HEK293 (cell line): ENCODE data around the gene MYRIP.

ENCODE experiments used
- CTCF ChIA-PET: fragments of 350-600 bp; formaldehyde crosslinking; extraction: SDS; loops from one replicate; lab custom pipeline; 2021; ENCODE audit warnings: antibody characterized with exemption; lab: Yijun Ruan, JAX
- POLR2A ChIA-PET: fragments of 300-600 bp; formaldehyde crosslinking; extraction: SDS; loops from one replicate; lab custom pipeline; 2020; ENCODE audit warnings: antibody characterized with exemption, inconsistent platforms; lab: Yijun Ruan, JAX
- H3K27ac ChIP-seq: fragments of 200-500 bp; sonication (Bioruptor generic); 2 replicates; pipeline ENCODE4 v1.5.1; 2014; ENCODE audit warnings: low read depth, low read length, control low read depth, inconsistent platforms; ENCODE audit errors: extremely low read depth
- H3K36me3 ChIP-seq, 2 experiments: fragments of 200-500 bp in 1 of 2; sonication (Bioruptor generic) in 1 of 2; 1 replicate in 1 of 2; 2 replicates in 1 of 2; pipeline ENCODE4 v1.5.1; 2014 to 2017; ENCODE audit warnings: inconsistent platforms in 2 of 2, low read length in 2 of 2; ENCODE audit not compliant: control insufficient read depth in 2 of 2, insufficient read depth in 1 of 2
- H3K4me1 ChIP-seq: fragments of 200-500 bp; sonication (Bioruptor generic); 2 replicates; pipeline ENCODE4 v1.5.1; 2014; ENCODE audit warnings: mild to moderate bottlenecking, low read length, inconsistent platforms; ENCODE audit not compliant: control insufficient read depth, insufficient read depth
- H3K4me3 ChIP-seq: 2 replicates; pipeline ENCODE4 v1.5.1; 2011; ENCODE audit warnings: low read depth, mild to moderate bottlenecking, control low read depth, low read length, moderate library complexity
- H3K9me3 ChIP-seq: fragments of 200-500 bp; sonication (Bioruptor generic); 2 replicates; pipeline ENCODE4 v1.5.1; 2014; ENCODE audit warnings: low read depth, low read length, inconsistent platforms; ENCODE audit not compliant: control insufficient read depth, insufficient read depth
- EGR2 ChIP-seq: fragments of 450-650 bp; formaldehyde crosslinking; IDR thresholded peaks from 2 replicates; pipeline ENCODE4 v1.5.1; 2016; ENCODE audit warnings: low read depth, missing biosample characterization, missing genetic modification characterization
- KLF8 ChIP-seq: fragments of 450-650 bp; formaldehyde crosslinking; IDR thresholded peaks from 2 replicates; pipeline ENCODE4 v1.5.1; 2016; ENCODE audit warnings: missing biosample characterization, missing genetic modification characterization
- KLF9 ChIP-seq: fragments of 450-650 bp; formaldehyde crosslinking; IDR thresholded peaks from 2 replicates; pipeline ENCODE4 v1.5.1; 2016; ENCODE audit warnings: missing biosample characterization, missing genetic modification characterization, low read depth
- TRIM28 ChIP-seq: IDR thresholded peaks from 2 replicates; pipeline ENCODE4 v1.6.1; 2011; ENCODE audit warnings: low read length, control low read depth, borderline replicate concordance
- ZBTB20 ChIP-seq: fragments of 450-650 bp; formaldehyde crosslinking; IDR thresholded peaks from 2 replicates; pipeline ENCODE4 v1.5.1; 2016; ENCODE audit warnings: missing biosample characterization, missing genetic modification characterization
- ZNF132 ChIP-seq: fragments of 450-650 bp; formaldehyde crosslinking; IDR thresholded peaks from 2 replicates; pipeline ENCODE4 v1.5.1; 2017; ENCODE audit warnings: missing biosample characterization, missing genetic modification characterization, borderline replicate concordance
- ZNF157 ChIP-seq: fragments of 450-650 bp; formaldehyde crosslinking; IDR thresholded peaks from 2 replicates; pipeline ENCODE4 v1.5.1; 2016; ENCODE audit warnings: missing biosample characterization, missing genetic modification characterization
- ZNF169 ChIP-seq: fragments of 450-650 bp; formaldehyde crosslinking; IDR thresholded peaks from 2 replicates; pipeline ENCODE4 v1.5.1; 2016; ENCODE audit warnings: missing biosample characterization, missing genetic modification characterization
- ZNF175 ChIP-seq: fragments of 450-650 bp; formaldehyde crosslinking; IDR thresholded peaks from 2 replicates; pipeline ENCODE4 v1.5.1; 2016; ENCODE audit warnings: missing biosample characterization, missing genetic modification characterization
- ZNF184 ChIP-seq: fragments of 450-650 bp; IDR thresholded peaks from 2 replicates; pipeline ENCODE4 v1.5.1; 2018; ENCODE audit warnings: missing biosample characterization, mild to moderate bottlenecking, missing genetic modification characterization
- ZNF221 ChIP-seq: fragments of 450-650 bp; formaldehyde crosslinking; IDR thresholded peaks from 2 replicates; pipeline ENCODE4 v1.5.1; 2017; ENCODE audit warnings: missing biosample characterization, missing genetic modification characterization, borderline replicate concordance
- ZNF24 ChIP-seq: fragments of 450-650 bp; formaldehyde crosslinking; IDR thresholded peaks from 2 replicates; pipeline ENCODE4 v1.5.1; 2016; ENCODE audit warnings: missing biosample characterization, missing genetic modification characterization
- ZNF248 ChIP-seq: fragments of 450-650 bp; formaldehyde crosslinking; IDR thresholded peaks from 2 replicates; pipeline ENCODE4 v1.5.1; 2017; ENCODE audit warnings: missing biosample characterization, missing genetic modification characterization
- ZNF426 ChIP-seq: fragments of 450-650 bp; formaldehyde crosslinking; IDR thresholded peaks from 2 replicates; pipeline ENCODE4 v1.5.1; 2017; ENCODE audit warnings: missing biosample characterization, missing genetic modification characterization, mild to moderate bottlenecking, inconsistent platforms, moderate library complexity
- ZNF473 ChIP-seq: fragments of 450-650 bp; formaldehyde crosslinking; IDR thresholded peaks from 2 replicates; pipeline ENCODE4 v1.5.1; 2017; ENCODE audit warnings: missing biosample characterization, missing genetic modification characterization
- ZNF514 ChIP-seq: fragments of 450-650 bp; formaldehyde crosslinking; IDR thresholded peaks from 2 replicates; pipeline ENCODE4 v1.5.1; 2016; ENCODE audit warnings: missing biosample characterization, missing genetic modification characterization
- ZNF544 ChIP-seq: fragments of 450-650 bp; formaldehyde crosslinking; IDR thresholded peaks from 2 replicates; pipeline ENCODE4 v1.5.0; 2017; ENCODE audit warnings: missing biosample characterization, missing genetic modification characterization
- ZNF670 ChIP-seq: fragments of 450-650 bp; formaldehyde crosslinking; IDR thresholded peaks from 2 replicates; pipeline ENCODE4 v1.5.1; 2016; ENCODE audit warnings: missing biosample characterization, missing genetic modification characterization, low read depth
- ZNF677 ChIP-seq: fragments of 450-650 bp; IDR thresholded peaks from 2 replicates; pipeline ENCODE4 v1.5.0; 2018; ENCODE audit warnings: missing biosample characterization, mild to moderate bottlenecking, missing genetic modification characterization, moderate library complexity
- TF ChIP-seq, protein P1 (sequence below): fragments of 450-650 bp; formaldehyde crosslinking; IDR thresholded peaks from 2 replicates; pipeline ENCODE4 v1.5.1; 2017; ENCODE audit warnings: missing biosample characterization, missing genetic modification characterization
- TF ChIP-seq, protein P2 (sequence below): fragments of 450-650 bp; formaldehyde crosslinking; IDR thresholded peaks from 2 replicates; pipeline ENCODE4; 2016; ENCODE audit warnings: missing biosample characterization, missing genetic modification characterization
- TF ChIP-seq, protein P3 (sequence below): fragments of 450-650 bp; formaldehyde crosslinking; IDR thresholded peaks from 2 replicates; pipeline ENCODE4 v1.5.1; 2016; ENCODE audit warnings: missing biosample characterization, missing genetic modification characterization
- TF ChIP-seq, protein P4 (sequence below): fragments of 450-650 bp; formaldehyde crosslinking; IDR thresholded peaks from 2 replicates; pipeline ENCODE4 v1.5.1; 2017; ENCODE audit warnings: missing biosample characterization, missing genetic modification characterization
- TF ChIP-seq, protein P5 (sequence below): fragments of 450-650 bp; formaldehyde crosslinking; IDR thresholded peaks from 2 replicates; pipeline ENCODE4 v1.5.0; 2017; ENCODE audit warnings: missing biosample characterization, missing genetic modification characterization, borderline replicate concordance
- TF ChIP-seq, protein P6 (sequence below): fragments of 450-650 bp; formaldehyde crosslinking; IDR thresholded peaks from 2 replicates; pipeline ENCODE4 v1.5.1; 2016; ENCODE audit warnings: missing biosample characterization, missing genetic modification characterization, low read depth

The MYRIP gene

DNA sequence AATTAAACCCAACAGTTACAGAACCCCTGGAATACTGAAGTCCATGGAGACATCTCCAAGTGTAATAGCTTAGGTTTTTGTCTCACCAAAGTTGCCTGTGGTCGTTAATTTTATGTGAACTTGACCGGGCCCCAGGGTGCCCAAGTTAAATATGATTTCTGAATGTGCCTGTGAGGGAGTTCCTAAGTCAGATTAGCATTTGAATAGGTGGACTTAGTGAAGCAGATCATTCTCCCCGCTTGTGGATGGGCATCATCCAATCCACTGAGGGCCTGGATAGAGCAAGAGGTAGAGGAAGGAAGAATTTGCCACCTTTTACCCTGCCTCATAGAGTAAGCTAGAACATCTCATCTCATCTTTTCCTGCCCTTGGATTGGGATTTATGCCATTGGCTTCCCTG, 203.0 kb downstream of the MYRIP start (continued):
- TF ChIP-seq, protein P1, sequence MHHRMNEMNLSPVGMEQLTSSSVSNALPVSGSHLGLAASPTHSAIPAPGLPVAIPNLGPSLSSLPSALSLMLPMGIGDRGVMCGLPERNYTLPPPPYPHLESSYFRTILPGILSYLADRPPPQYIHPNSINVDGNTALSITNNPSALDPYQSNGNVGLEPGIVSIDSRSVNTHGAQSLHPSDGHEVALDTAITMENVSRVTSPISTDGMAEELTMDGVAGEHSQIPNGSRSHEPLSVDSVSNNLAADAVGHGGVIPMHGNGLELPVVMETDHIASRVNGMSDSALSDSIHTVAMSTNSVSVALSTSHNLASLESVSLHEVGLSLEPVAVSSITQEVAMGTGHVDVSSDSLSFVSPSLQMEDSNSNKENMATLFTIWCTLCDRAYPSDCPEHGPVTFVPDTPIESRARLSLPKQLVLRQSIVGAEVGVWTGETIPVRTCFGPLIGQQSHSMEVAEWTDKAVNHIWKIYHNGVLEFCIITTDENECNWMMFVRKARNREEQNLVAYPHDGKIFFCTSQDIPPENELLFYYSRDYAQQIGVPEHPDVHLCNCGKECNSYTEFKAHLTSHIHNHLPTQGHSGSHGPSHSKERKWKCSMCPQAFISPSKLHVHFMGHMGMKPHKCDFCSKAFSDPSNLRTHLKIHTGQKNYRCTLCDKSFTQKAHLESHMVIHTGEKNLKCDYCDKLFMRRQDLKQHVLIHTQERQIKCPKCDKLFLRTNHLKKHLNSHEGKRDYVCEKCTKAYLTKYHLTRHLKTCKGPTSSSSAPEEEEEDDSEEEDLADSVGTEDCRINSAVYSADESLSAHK (tag by site-specific recombination): no peak
- TF ChIP-seq, protein P2, sequence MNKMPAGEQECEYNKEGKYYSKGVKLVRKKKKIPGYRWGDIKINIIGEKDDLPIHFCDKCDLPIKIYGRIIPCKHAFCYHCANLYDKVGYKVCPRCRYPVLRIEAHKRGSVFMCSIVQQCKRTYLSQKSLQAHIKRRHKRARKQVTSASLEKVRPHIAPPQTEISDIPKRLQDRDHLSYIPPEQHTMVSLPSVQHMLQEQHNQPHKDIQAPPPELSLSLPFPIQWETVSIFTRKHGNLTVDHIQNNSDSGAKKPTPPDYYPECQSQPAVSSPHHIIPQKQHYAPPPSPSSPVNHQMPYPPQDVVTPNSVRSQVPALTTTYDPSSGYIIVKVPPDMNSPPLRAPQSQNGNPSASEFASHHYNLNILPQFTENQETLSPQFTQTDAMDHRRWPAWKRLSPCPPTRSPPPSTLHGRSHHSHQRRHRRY (tag by site-specific recombination): no peak
- no peak for TF ChIP-seq ZNF473 (tag by site-specific recombination)
- TF ChIP-seq, all 188 proteins: peak for 0

DNA sequence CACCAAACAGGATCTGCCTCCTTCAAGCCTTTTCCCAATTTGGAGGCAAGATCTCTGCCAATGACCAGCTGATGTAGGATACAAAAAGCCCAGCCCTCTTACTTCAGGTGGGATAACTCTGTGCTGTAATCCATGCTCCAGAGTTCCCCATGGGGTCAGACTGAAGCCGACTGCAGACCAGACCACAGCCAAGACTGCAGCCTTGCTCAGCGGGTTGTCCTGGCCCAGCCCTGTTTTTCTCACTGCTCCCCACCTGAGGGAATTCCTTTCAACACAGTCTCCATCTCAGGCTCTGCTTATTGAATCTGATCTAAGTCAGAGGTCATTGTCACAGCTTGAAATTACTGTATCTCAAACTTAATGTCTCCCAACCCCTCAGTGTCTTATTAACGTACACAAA, 207.0 kb downstream of the MYRIP start:
- no peaks in the 10 kb centered on the region for H3K36me3 ChIP-seq
- ChIA-PET CTCF (no interaction called here), POLR2A (no interaction called here)
- no peaks in the 10 kb centered on the region for H3K9me3 ChIP-seq
- no peak overlapping the region for H3K27ac ChIP-seq
- TF ChIP-seq, protein P3, sequence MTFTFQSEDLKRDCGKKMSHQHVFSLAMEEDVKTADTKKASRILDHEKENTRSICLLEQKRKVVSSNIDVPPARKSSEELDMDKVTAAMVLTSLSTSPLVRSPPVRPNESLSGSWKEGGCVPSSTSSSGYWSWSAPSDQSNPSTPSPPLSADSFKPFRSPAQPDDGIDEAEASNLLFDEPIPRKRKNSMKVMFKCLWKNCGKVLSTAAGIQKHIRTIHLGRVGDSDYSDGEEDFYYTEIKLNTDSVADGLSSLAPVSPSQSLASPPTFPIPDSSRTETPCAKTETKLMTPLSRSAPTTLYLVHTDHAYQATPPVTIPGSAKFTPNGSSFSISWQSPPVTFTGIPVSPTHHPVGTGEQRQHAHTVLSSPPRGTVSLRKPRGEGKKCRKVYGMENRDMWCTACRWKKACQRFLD (tag by site-specific recombination): no peak
- TF ChIP-seq, protein P4, sequence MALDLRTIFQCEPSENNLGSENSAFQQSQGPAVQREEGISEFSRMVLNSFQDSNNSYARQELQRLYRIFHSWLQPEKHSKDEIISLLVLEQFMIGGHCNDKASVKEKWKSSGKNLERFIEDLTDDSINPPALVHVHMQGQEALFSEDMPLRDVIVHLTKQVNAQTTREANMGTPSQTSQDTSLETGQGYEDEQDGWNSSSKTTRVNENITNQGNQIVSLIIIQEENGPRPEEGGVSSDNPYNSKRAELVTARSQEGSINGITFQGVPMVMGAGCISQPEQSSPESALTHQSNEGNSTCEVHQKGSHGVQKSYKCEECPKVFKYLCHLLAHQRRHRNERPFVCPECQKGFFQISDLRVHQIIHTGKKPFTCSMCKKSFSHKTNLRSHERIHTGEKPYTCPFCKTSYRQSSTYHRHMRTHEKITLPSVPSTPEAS: no peak
- TF ChIP-seq ZNF132 (tag by site-specific recombination) (no peak), TRIM28 (no peak), ZNF157 (no peak), ZNF426 (tag by site-specific recombination) (no peak), ZNF670 (tag by site-specific recombination) (no peak), ZNF248 (tag by site-specific recombination) (no peak), ZNF175 (tag by site-specific recombination) (no peak)
- TF ChIP-seq, protein P5, sequence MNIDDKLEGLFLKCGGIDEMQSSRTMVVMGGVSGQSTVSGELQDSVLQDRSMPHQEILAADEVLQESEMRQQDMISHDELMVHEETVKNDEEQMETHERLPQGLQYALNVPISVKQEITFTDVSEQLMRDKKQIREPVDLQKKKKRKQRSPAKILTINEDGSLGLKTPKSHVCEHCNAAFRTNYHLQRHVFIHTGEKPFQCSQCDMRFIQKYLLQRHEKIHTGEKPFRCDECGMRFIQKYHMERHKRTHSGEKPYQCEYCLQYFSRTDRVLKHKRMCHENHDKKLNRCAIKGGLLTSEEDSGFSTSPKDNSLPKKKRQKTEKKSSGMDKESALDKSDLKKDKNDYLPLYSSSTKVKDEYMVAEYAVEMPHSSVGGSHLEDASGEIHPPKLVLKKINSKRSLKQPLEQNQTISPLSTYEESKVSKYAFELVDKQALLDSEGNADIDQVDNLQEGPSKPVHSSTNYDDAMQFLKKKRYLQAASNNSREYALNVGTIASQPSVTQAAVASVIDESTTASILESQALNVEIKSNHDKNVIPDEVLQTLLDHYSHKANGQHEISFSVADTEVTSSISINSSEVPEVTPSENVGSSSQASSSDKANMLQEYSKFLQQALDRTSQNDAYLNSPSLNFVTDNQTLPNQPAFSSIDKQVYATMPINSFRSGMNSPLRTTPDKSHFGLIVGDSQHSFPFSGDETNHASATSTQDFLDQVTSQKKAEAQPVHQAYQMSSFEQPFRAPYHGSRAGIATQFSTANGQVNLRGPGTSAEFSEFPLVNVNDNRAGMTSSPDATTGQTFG (tag by site-specific recombination): no peak
- H3K4me3 ChIP-seq: no peak overlapping the region
- H3K4me1 ChIP-seq: no peaks in the 10 kb centered on the region

DNA sequence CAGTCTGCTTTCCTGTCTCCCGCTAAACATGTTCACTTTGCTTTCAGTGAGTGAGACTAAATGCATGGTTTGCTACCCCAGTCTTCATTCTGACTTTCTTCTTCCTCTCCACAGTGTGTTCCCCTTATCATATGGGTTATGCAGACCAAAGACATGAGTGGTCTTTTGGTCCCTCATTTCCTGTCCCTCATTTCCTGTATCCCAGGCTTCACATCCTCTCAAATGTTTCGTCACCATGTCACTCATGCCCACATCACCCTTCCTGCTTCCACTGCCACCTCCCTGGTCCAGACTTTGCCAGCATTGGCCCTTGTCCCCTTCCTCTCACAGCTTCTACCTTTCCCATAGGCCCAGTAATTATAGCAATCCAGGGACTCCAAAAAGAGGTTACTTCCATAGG, 209.0 kb downstream of the MYRIP start:
- CTCF ChIA-PET: no interaction called here
- H3K36me3 ChIP-seq: no peaks in the 10 kb centered on the region
- POLR2A ChIA-PET: no interaction called here
- TF ChIP-seq EGR2 (tag by site-specific recombination) (no peak), ZBTB20 (tag by site-specific recombination) (no peak), ZNF221 (no peak), ZNF184 (tag by site-specific recombination) (no peak), ZNF677 (tag by site-specific recombination) (no peak), ZNF544 (no peak), KLF8 (tag by site-specific recombination) (no peak), ZNF169 (tag by site-specific recombination) (no peak), ZNF514 (tag by site-specific recombination) (no peak), KLF9 (tag by site-specific recombination) (no peak), ZNF24 (tag by site-specific recombination) (no peak)
- TF ChIP-seq, protein P6, sequence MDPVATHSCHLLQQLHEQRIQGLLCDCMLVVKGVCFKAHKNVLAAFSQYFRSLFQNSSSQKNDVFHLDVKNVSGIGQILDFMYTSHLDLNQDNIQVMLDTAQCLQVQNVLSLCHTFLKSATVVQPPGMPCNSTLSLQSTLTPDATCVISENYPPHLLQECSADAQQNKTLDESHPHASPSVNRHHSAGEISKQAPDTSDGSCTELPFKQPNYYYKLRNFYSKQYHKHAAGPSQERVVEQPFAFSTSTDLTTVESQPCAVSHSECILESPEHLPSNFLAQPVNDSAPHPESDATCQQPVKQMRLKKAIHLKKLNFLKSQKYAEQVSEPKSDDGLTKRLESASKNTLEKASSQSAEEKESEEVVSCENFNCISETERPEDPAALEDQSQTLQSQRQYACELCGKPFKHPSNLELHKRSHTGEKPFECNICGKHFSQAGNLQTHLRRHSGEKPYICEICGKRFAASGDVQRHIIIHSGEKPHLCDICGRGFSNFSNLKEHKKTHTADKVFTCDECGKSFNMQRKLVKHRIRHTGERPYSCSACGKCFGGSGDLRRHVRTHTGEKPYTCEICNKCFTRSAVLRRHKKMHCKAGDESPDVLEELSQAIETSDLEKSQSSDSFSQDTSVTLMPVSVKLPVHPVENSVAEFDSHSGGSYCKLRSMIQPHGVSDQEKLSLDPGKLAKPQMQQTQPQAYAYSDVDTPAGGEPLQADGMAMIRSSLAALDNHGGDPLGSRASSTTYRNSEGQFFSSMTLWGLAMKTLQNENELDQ (tag by site-specific recombination): no peak

More for the DNA sequence above, 209.0 kb downstream of the MYRIP start:
- no peak overlapping the region for H3K4me3 ChIP-seq
- H3K4me1 ChIP-seq: no peaks in the 10 kb centered on the region
- no peak overlapping the region for H3K27ac ChIP-seq
- H3K9me3 ChIP-seq: no peaks in the 10 kb centered on the region
